Dendritic cell treated with granulocyte-macrophage colony-stimulating factor and Interleukin-4, amounts not matched to agents 40 ng/mL and 50 ng/mL, for 4 days (primary cell): ENCODE results near the gene ABTB2.

Source experiments
- H3K27ac Mint-ChIP-seq: one replicate; pipeline ENCODE4 v1.8.0; 2022; ENCODE audit warnings: mild to moderate bottlenecking, mixed read lengths
- H3K27me3 Mint-ChIP-seq: one replicate; pipeline ENCODE4 v1.8.0; 2022; ENCODE audit warnings: mild to moderate bottlenecking, mixed read lengths
- H3K36me3 Mint-ChIP-seq: one replicate; pipeline ENCODE4 v1.8.0; 2022; ENCODE audit warnings: low read depth, mixed read lengths
- H3K4me1 Mint-ChIP-seq: one replicate; pipeline ENCODE4 v1.8.0; 2022; ENCODE audit warnings: low read depth, mixed read lengths
- H3K4me3 Mint-ChIP-seq: one replicate; pipeline ENCODE4 v1.8.0; 2022; ENCODE audit warnings: mild to moderate bottlenecking, moderate library complexity, mixed read lengths
- H3K9me3 Mint-ChIP-seq: one replicate; pipeline ENCODE4 v1.8.0; 2022; ENCODE audit warnings: mixed read lengths
- intact Hi-C: fragments of 100-400 bp; cut with micrococcal nuclease; formaldehyde crosslinking; loops from one replicate; pipeline ENCODE4 v1.15.0; 2022

ABTB2 gene

DNA sequence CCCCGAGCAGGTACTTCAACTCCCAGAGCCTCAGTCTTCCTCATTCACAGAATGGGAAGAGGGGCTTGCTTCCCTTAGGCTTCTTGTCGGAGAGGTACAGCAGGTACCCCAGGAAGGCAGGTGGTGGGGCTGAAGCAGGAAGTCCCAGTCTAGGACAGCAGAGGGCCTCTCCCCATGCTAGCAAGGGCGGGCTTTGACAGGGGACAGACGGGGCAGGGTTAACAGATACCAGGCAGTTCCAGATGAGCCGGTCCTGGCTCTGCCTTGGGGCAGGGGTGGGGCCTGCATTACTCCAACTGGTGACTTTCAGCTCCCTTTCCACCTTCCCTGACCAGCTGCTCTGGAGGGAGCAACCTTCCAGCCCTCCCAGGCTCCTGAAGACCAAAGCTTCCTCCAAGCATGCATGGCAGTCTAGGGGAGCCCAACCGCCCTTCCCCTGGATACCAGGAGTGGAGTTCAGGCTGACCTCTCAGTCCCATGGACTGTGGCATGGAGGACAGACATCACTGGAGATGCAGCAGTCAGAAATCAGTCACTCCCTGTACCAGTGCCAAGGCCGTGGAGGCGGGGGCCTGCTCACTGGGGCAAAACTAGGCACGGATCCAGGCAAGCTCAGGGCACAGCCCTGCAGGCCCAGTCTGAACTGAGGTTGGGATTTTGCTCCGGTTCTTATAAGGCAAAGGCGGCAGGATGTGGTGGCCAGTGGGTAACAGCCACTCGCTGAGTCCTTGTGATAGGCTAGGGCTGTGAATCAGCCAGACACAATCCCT lies 191.8 kb downstream of the ABTB2 start:
- Mint-ChIP-seq H3K4me3 (no peak overlapping the region), H3K4me1 (no peaks in the 10 kb centered on the region), H3K27me3 (no peaks in the 10 kb centered on the region), H3K27ac (no peak overlapping the region), H3K9me3 (no peaks in the 10 kb centered on the region), H3K36me3 (no peaks in the 10 kb centered on the region)
- intact Hi-C loops = no loop called here

DNA sequence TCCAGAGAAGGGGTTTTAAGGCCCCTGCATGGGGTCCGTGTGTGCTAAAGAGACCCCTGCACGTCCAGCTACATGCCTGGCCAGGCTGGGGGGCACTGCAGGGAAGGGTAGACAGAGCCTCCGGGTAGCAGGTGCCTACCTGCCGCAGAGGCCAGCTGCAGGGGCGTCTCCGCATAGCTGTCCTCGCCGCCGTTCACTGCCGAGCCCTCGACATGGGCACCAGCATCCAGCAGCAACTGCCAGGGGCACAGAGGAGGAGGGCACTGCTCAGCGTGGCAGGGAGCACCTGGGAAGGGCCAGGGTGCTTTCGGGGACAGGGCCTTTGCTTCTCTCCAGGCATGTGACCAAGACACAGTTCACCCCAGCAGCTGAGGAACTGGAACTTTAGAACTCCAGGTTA lies 192.7 kb downstream of the ABTB2 start:
- H3K4me3 Mint-ChIP-seq = no peak overlapping the region
- no peaks in the 10 kb centered on the region for H3K4me1 Mint-ChIP-seq
- H3K36me3 Mint-ChIP-seq = peaks cover under 1% of the 10 kb centered on the region
- no peaks in the 10 kb centered on the region for H3K27me3 Mint-ChIP-seq
- no peak overlapping the region for H3K27ac Mint-ChIP-seq
- intact Hi-C loops = no loop called here
- H3K9me3 Mint-ChIP-seq = no peaks in the 10 kb centered on the region

DNA sequence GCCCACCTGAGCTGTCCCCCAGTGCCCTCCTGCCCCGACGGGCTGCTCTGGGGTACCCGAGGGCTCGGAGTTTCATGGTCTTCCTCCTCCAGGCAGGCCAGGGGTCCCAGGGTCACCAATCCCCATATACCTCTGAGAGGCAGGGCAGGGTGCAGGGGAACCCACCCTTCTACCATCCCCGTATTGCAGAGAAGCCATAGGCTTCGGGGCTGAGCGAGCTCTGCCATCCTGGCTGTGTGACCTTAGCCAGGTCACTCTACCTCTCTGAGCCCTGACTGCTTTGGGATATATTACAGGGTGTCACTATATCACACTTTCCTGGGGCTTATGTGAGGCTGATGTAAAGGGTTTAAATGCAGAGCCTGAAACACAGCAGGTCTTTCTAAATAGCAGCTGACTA lies 195.0 kb downstream of the ABTB2 start:
- Mint-ChIP-seq H3K4me1 (no peaks in the 10 kb centered on the region), H3K27me3 (no peaks in the 10 kb centered on the region), H3K27ac (no peak overlapping the region), H3K4me3 (no peak overlapping the region), H3K9me3 (no peaks in the 10 kb centered on the region), H3K36me3 (peaks cover 8% of the 10 kb centered on the region)
- intact Hi-C loops = no loop called here

DNA sequence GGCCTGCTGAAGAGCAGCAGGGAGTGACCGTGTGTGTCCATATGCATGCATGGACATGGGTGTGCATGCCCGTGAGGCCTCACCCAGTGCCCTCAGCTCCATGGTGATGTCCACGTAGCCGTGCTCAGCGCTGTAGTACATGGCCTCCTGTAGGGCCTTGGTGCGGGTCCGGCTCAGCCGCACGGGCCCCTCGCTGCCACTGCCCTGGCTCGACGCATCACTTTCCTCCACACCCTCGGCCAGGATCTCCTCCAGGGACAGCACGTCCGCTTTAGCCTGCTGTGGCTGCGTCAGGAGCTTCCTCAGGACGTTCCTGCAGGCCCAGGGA lies 195.4 kb downstream of the ABTB2 start:
- intact Hi-C loops = no loop called here
- Mint-ChIP-seq H3K4me3 (no peak overlapping the region), H3K36me3 (peaks cover 12% of the 10 kb centered on the region), H3K27ac (no peak overlapping the region), H3K4me1 (no peaks in the 10 kb centered on the region), H3K9me3 (no peaks in the 10 kb centered on the region), H3K27me3 (no peaks in the 10 kb centered on the region)

DNA sequence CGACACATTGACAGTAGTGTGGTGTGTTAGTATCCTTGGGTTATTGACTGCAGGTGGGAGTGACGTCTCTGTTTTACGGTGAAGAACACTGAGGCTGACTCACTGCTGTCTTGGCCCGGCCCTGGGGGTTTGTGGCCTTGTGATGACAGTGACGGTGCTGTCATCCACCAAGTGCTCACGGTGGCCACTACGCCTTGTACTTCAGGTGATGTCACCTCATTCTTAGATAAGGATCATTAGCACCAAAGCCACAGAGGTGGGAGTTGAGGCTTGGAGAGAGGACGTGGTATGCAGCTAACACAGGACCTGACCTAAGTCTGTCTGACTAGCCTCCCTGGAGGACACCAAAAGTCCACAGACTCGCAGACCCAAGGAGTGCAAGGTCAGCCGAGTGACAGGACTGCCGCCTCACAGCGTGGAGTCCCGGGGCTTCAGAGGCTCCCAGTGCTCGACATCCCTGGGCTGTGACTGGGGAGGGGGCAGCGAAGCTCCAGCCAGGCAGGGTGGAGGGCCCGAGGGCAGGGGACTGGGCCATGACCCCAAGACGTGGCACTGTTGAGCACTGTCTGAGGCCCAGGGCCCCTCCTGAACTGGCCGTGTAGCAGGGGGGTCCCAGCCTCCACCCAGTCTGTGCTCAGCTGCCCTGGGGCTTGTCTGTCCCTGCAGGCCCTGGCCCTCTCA lies 195.9 kb downstream of the ABTB2 start:
- no peaks in the 10 kb centered on the region for H3K27me3 Mint-ChIP-seq
- intact Hi-C loops = no loop called here
- no peaks in the 10 kb centered on the region for H3K4me1 Mint-ChIP-seq
- peaks cover 16% of the 10 kb centered on the region for H3K36me3 Mint-ChIP-seq
- no peaks in the 10 kb centered on the region for H3K9me3 Mint-ChIP-seq
- H3K27ac Mint-ChIP-seq = no peak overlapping the region
- H3K4me3 Mint-ChIP-seq = no peak overlapping the region

DNA sequence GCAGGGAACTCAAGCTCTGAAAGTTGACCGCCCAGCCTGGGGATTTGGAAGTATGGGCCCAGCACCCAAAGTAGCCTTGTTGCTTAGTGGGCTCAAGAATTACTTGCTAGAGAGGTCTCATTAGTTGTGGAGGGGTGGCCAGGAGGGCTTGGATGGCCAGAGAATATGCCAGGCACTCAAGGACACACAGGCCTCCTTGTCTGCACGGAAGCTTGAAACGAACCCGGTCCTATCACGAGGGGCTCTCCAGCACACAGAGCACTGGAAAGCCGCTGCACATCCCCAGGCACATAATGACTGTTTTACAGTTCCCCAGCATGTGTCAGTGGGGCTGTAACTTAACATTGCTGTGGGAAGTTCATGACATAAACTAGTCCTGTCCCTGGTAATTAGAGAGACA lies 196.4 kb downstream of the ABTB2 start:
- H3K36me3 Mint-ChIP-seq = peaks cover 16% of the 10 kb centered on the region
- no peak overlapping the region for H3K4me3 Mint-ChIP-seq
- H3K9me3 Mint-ChIP-seq = no peaks in the 10 kb centered on the region
- intact Hi-C loops = no loop called here
- H3K27me3 Mint-ChIP-seq = no peaks in the 10 kb centered on the region
- H3K27ac Mint-ChIP-seq = no peak overlapping the region
- H3K4me1 Mint-ChIP-seq = no peaks in the 10 kb centered on the region

DNA sequence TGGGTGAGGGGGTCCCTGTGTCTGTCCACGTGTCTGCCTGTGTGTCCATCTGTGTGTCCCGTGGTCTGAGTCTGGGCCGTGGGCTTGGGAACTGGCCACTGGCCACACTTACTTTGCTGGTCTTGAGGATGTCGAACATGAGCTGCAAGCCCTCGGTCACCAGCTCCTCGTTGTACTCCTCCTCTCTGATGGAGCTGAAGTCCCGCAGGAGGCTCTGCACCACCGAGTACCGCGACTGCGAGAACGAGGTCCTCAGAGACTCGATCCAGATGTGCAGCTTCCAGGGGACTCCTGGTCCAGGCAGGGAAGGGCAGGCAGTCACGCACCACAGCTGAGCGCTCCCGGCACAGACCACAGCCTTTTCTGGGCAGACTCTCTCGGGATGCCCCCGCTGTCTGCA lies 197.0 kb downstream of the ABTB2 start:
- intact Hi-C loops = no loop called here
- no peaks in the 10 kb centered on the region for H3K4me1 Mint-ChIP-seq

DNA sequence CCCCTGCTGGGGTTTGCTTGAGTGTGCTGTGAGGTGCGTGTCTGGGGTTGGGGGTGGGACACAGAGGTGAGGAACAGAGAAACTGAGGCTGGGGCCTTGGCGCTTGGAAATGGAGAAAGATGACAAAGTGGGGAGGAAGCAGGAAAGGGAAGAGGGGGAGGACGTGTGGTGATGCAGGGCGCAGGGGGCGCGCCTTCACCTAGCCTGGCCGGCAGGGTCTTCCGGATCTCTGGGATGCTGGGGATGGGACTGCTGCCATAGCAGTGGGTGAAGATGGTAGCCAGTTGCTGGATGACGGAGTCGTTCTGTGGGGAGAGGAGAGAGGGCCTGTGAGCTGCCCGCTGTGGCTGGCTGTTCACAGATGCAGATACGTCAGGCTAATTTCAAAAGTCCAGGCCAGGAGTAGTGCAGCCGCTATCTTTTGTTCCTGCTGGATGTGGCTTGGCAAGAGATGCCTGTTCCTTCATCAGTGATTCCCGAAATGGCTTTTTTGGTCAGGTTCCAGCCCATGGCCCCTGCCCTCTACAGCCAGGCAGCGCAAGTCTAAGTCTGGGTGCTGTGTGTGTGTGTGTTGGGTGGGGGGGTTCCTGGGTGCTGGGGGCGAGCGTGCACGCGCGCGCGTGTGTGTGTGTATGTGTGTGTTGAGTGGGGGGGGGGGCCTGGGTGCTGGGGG lies 197.6 kb downstream of the ABTB2 start:
- no peaks in the 10 kb centered on the region for H3K27me3 Mint-ChIP-seq
- H3K9me3 Mint-ChIP-seq = no peaks in the 10 kb centered on the region
- no peak overlapping the region for H3K27ac Mint-ChIP-seq
- peaks cover 16% of the 10 kb centered on the region for H3K36me3 Mint-ChIP-seq
- no peaks in the 10 kb centered on the region for H3K4me1 Mint-ChIP-seq
- intact Hi-C loops = no loop called here
- H3K4me3 Mint-ChIP-seq = no peak overlapping the region

More for the DNA sequence above, 197.0 kb downstream of the ABTB2 start:
- H3K27me3 Mint-ChIP-seq = no peaks in the 10 kb centered on the region
- H3K9me3 Mint-ChIP-seq = no peaks in the 10 kb centered on the region
- no peak overlapping the region for H3K4me3 Mint-ChIP-seq
- peaks cover 16% of the 10 kb centered on the region for H3K36me3 Mint-ChIP-seq
- H3K27ac Mint-ChIP-seq = no peak overlapping the region

DNA sequence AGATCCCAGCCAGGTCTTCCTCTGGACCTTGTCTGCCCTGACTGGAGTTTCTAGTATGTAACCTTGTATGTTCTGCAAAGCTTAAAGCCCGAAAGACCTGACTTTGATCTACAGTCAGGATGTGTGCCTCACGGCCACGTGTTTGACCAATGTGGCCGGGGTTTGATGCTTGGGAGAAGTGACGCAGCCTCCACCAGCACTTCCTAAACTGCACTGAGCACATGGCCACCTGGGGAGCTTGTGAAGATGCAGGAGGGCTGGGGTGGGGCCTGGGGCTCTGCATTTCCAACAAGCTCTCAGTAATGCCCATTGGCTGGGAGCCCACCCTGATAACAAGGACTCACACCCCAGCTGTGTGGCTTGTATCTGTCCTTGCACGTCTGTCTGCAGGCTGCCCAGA lies 199.1 kb downstream of the ABTB2 start:
- Mint-ChIP-seq H3K4me3 (no peak overlapping the region), H3K4me1 (peaks cover 15% of the 10 kb centered on the region), H3K9me3 (no peaks in the 10 kb centered on the region), H3K27me3 (no peaks in the 10 kb centered on the region), H3K36me3 (peaks cover 16% of the 10 kb centered on the region), H3K27ac (no peak overlapping the region)
- intact Hi-C loops = no loop called here

DNA sequence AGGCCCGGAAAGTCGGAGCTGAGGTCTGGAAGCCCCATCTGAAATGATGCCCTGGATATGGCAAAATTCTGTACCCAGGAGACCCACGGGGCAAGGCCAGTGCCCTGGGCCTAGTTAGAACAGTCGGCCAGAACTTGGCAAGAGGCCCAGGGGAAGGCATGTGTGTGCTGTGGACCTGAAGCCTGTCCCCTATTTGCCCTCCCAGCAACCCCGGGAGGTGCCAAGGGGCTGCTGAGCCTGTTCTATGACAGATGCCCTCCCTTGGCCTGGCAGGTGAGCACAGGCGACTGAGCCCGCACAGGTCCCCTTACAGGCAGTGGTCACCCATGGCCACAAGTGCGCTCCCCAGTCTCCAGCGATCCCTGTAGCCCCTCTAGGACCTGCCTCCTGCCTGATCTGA lies 200.6 kb downstream of the ABTB2 start:
- Mint-ChIP-seq H3K36me3 (peaks cover 26% of the 10 kb centered on the region), H3K4me3 (no peak overlapping the region), H3K27me3 (no peaks in the 10 kb centered on the region), H3K27ac (no peak overlapping the region), H3K4me1 (peaks cover 30% of the 10 kb centered on the region), H3K9me3 (no peaks in the 10 kb centered on the region)
- intact Hi-C loops = no loop called here

DNA sequence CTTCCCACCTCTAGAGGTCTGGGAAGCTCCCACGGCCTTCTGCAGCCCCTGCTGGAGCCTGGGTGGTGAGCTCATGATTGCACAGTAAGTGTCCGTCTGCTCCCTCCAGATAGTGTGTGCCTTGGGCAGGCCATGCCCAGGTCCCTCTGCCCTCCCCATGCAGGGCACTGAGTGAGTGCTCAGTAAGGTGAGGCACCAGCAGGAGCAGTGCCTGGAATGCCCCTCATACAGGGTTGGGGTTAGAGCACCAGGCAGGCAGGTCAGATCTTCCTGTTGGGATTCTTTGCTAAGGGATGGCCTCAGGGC lies 202.1 kb downstream of the ABTB2 start:
- H3K36me3 Mint-ChIP-seq = peaks cover 36% of the 10 kb centered on the region

DNA sequence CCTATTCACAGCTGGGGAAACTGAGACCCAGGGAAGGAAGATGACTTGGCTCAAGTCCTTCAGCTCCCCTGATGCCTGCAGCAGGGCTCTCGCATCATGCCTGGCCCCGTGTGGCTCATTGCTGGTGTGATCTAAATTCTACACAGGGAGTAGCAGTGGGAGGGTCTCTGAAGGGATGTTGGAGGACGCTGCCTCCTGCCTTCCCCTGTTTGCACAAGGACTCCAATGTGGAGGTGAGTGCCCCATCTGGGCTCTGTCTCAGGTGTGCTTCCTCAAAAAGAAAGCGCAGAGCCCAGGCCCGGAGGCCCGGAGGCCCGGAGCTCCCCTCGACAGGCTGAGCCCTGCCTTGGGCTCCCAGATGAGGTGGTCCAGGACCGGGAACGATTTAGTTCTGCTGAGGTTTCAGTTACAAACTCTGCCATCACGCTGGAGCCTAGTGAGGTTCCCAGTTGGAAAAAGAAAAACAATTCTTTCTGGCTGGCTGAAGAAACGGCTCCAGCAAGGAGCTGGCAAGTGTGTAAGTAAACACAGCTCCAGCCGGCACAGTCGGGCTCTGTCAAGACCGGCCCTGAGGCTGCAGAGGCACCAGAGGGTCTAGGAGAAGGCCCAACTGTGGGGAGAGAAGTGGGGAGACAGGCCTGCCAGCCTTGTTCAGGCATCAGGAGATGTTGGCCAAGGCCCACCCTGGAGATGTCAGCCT lies 202.6 kb downstream of the ABTB2 start:
- Mint-ChIP-seq H3K27ac (no peak overlapping the region), H3K36me3 (peaks cover 41% of the 10 kb centered on the region), H3K4me1 (peaks cover 31% of the 10 kb centered on the region), H3K4me3 (no peak overlapping the region), H3K9me3 (no peaks in the 10 kb centered on the region), H3K27me3 (no peaks in the 10 kb centered on the region)
- intact Hi-C loops = no loop called here

More for the DNA sequence above, 202.1 kb downstream of the ABTB2 start:
- intact Hi-C loops = no loop called here
- Mint-ChIP-seq H3K27me3 (no peaks in the 10 kb centered on the region), H3K9me3 (no peaks in the 10 kb centered on the region), H3K4me3 (no peak overlapping the region), H3K27ac (no peak overlapping the region), H3K4me1 (peaks cover 31% of the 10 kb centered on the region)

DNA sequence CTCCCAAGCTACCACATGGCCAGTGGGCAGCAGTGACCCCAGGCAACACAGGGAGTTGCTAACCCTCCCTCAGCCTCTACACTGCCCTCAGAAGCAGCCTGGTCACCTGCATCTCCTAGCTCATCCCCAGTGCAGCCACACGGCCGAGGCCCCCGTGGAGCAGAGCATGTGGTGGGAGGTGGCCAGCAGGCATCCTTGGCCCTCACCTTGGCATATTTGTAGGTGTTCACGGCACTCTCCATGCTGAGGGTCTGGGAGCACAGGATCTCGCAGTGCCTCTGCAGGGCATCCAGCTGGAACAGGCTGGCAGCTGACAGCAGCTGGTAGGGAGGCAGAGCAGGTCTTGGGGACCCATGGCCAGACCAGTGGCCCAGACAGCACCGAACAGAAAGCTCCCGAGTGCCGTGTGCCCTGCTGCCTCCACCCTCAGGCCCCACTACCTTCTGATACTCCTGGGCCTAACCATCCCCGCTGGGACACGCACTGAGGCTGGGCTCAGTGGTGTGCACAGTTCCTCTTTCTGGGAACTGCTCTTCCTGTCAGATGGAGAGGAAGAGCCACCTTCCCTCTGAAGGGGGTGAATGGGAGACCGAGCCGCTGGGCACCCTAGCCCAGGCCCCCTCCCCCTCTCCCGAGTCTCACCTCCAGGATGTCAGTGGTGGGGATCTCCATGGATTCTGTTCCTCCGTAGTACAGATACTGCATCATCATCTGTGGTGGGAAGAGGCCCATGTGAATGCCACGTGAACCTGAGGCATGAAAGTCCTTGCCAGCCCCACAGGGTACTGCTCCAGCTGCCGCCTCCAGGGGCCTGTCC lies 203.5 kb downstream of the ABTB2 start:
- H3K36me3 Mint-ChIP-seq = peaks cover 44% of the 10 kb centered on the region
- H3K4me1 Mint-ChIP-seq = peaks cover 31% of the 10 kb centered on the region
- H3K27me3 Mint-ChIP-seq = no peaks in the 10 kb centered on the region
- H3K4me3 Mint-ChIP-seq = peak overlapping the region; percentile 22
- no peaks in the 10 kb centered on the region for H3K9me3 Mint-ChIP-seq
- intact Hi-C loops = no loop called here
- H3K27ac Mint-ChIP-seq = peak overlapping the region; percentile 23
